Measurements from ENCODE around the gene HBD.

- no peak for TF ChIP-seq CTCF (conservative IDR thresholded peaks at IDR 0.05; ENCODE audit: low read length)
- no peak for TF ChIP-seq EZH2phosphoT487 (IDR thresholded peaks at IDR 0.05; ENCODE audit: borderline replicate concordance, low read depth, low read length)
These were observed 18.6 kb upstream of the HBD start for GRCh38 chr11:5252919-5253265.

Measured in OCI-LY7 (cell line).